ENCODE results near the gene SLC9A8.

GRCh38 chr20:49831770-49832631 is 19.4 kb downstream of the SLC9A8 start:
- TF ChIP-seq, protein P1, sequence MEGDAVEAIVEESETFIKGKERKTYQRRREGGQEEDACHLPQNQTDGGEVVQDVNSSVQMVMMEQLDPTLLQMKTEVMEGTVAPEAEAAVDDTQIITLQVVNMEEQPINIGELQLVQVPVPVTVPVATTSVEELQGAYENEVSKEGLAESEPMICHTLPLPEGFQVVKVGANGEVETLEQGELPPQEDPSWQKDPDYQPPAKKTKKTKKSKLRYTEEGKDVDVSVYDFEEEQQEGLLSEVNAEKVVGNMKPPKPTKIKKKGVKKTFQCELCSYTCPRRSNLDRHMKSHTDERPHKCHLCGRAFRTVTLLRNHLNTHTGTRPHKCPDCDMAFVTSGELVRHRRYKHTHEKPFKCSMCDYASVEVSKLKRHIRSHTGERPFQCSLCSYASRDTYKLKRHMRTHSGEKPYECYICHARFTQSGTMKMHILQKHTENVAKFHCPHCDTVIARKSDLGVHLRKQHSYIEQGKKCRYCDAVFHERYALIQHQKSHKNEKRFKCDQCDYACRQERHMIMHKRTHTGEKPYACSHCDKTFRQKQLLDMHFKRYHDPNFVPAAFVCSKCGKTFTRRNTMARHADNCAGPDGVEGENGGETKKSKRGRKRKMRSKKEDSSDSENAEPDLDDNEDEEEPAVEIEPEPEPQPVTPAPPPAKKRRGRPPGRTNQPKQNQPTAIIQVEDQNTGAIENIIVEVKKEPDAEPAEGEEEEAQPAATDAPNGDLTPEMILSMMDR (IDR thresholded peaks at IDR 0.05; ENCODE audit: poor library complexity, severe bottlenecking), result no peak
- TF ChIP-seq, protein P2, sequence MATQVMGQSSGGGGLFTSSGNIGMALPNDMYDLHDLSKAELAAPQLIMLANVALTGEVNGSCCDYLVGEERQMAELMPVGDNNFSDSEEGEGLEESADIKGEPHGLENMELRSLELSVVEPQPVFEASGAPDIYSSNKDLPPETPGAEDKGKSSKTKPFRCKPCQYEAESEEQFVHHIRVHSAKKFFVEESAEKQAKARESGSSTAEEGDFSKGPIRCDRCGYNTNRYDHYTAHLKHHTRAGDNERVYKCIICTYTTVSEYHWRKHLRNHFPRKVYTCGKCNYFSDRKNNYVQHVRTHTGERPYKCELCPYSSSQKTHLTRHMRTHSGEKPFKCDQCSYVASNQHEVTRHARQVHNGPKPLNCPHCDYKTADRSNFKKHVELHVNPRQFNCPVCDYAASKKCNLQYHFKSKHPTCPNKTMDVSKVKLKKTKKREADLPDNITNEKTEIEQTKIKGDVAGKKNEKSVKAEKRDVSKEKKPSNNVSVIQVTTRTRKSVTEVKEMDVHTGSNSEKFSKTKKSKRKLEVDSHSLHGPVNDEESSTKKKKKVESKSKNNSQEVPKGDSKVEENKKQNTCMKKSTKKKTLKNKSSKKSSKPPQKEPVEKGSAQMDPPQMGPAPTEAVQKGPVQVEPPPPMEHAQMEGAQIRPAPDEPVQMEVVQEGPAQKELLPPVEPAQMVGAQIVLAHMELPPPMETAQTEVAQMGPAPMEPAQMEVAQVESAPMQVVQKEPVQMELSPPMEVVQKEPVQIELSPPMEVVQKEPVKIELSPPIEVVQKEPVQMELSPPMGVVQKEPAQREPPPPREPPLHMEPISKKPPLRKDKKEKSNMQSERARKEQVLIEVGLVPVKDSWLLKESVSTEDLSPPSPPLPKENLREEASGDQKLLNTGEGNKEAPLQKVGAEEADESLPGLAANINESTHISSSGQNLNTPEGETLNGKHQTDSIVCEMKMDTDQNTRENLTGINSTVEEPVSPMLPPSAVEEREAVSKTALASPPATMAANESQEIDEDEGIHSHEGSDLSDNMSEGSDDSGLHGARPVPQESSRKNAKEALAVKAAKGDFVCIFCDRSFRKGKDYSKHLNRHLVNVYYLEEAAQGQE (IDR thresholded peaks at IDR 0.05; ENCODE audit: borderline replicate concordance), result no peak
- no peak for TF ChIP-seq EP300 (conservative IDR thresholded peaks at IDR 0.05; ENCODE audit: poor library complexity, severe bottlenecking)
- no peak for TF ChIP-seq MXI1 (conservative IDR thresholded peaks at IDR 0.05; ENCODE audit: poor library complexity, severe bottlenecking)
- TF ChIP-seq SMC3 (conservative IDR thresholded peaks at IDR 0.05; ENCODE audit: poor library complexity), result no peak
- no peak for TF ChIP-seq EZH2 (IDR thresholded peaks at IDR 0.05; ENCODE audit: borderline replicate concordance, insufficient read depth, low read length, poor library complexity, severe bottlenecking)
- no peak for TF ChIP-seq RAD21 (conservative IDR thresholded peaks at IDR 0.05)
- no peak for TF ChIP-seq POLR2AphosphoS5 (IDR thresholded peaks at IDR 0.05)

Data from neural cell (in vitro differentiated cells).